ENCODE results near the gene WDR88.
"Not testable (repeated sequence)": the region's sequence is repeated elsewhere in the genome, so short reads cannot be mapped to it uniquely, and the experiment has no call there.

WDR88 gene

GRCh38 chr19:33147538-33147937 is 15.6 kb downstream of the WDR88 start:
- Mint-ChIP-seq H3K27ac (no peak overlapping the region), H3K36me3 (ENCODE audit: low read depth) (no peaks in the 10 kb centered on the region), H3K4me3 (no peak overlapping the region), H3K4me1 (ENCODE audit: low read depth) (peaks cover 4% of the 10 kb centered on the region), H3K27me3 (ENCODE audit: low read depth) (peaks cover 3% of the 10 kb centered on the region), H3K9me3 (no peaks in the 10 kb centered on the region)

- H3K9me3 Mint-ChIP-seq: no peaks in the 10 kb centered on the region
- H3K4me1 Mint-ChIP-seq (ENCODE audit: low read depth): no peaks in the 10 kb centered on the region
- H3K36me3 Mint-ChIP-seq (ENCODE audit: low read depth): no peaks in the 10 kb centered on the region
- H3K27me3 Mint-ChIP-seq (ENCODE audit: low read depth): no peaks in the 10 kb centered on the region
- H3K27ac Mint-ChIP-seq: no peak overlapping the region
- no peak overlapping the region for H3K4me3 Mint-ChIP-seq
Measured at GRCh38 chr19:33150852-33151518, 19.1 kb downstream of the WDR88 start.

- no peaks in the 10 kb centered on the region for H3K36me3 Mint-ChIP-seq (ENCODE audit: low read depth)
- no peaks in the 10 kb centered on the region for H3K4me1 Mint-ChIP-seq (ENCODE audit: low read depth)
- no peaks in the 10 kb centered on the region for H3K9me3 Mint-ChIP-seq
- no peak overlapping the region for H3K27ac Mint-ChIP-seq
- no peaks in the 10 kb centered on the region for H3K27me3 Mint-ChIP-seq (ENCODE audit: low read depth)
- H3K4me3 Mint-ChIP-seq: no peak overlapping the region
Measured at GRCh38 chr19:33152176-33152575, 20.3 kb downstream of the WDR88 start.

- H3K27me3 Mint-ChIP-seq (ENCODE audit: low read depth); H3K36me3 Mint-ChIP-seq (ENCODE audit: low read depth); H3K4me3 Mint-ChIP-seq; H3K9me3 Mint-ChIP-seq; H3K27ac Mint-ChIP-seq; H3K4me1 Mint-ChIP-seq (ENCODE audit: low read depth): not testable (repeated sequence)
Measured at GRCh38 chr19:33152625-33153024, 20.7 kb downstream of the WDR88 start.

- H3K27me3 Mint-ChIP-seq (ENCODE audit: low read depth); H3K27ac Mint-ChIP-seq; H3K4me3 Mint-ChIP-seq; H3K36me3 Mint-ChIP-seq (ENCODE audit: low read depth); H3K9me3 Mint-ChIP-seq: not testable (repeated sequence)
- peaks cover 11% of the 10 kb centered on the region for H3K4me1 Mint-ChIP-seq (ENCODE audit: low read depth)
Measured at GRCh38 chr19:33154313-33154712, 22.4 kb downstream of the WDR88 start.

- H3K9me3 Mint-ChIP-seq: no peaks in the 10 kb centered on the region
- peaks cover 24% of the 10 kb centered on the region for H3K4me1 Mint-ChIP-seq (ENCODE audit: low read depth)
- no peak overlapping the region for H3K27ac Mint-ChIP-seq
- H3K27me3 Mint-ChIP-seq (ENCODE audit: low read depth): no peaks in the 10 kb centered on the region
- H3K36me3 Mint-ChIP-seq (ENCODE audit: low read depth): no peaks in the 10 kb centered on the region
- no peak overlapping the region for H3K4me3 Mint-ChIP-seq
Measured at GRCh38 chr19:33156334-33156733, 24.4 kb downstream of the WDR88 start.

- peak overlapping the region; percentile 32 for H3K27ac Mint-ChIP-seq
- H3K4me3 Mint-ChIP-seq: no peak overlapping the region
- H3K9me3 Mint-ChIP-seq: no peaks in the 10 kb centered on the region
- no peaks in the 10 kb centered on the region for H3K36me3 Mint-ChIP-seq (ENCODE audit: low read depth)
- no peaks in the 10 kb centered on the region for H3K27me3 Mint-ChIP-seq (ENCODE audit: low read depth)
- peaks cover 28% of the 10 kb centered on the region for H3K4me1 Mint-ChIP-seq (ENCODE audit: low read depth)
Measured at GRCh38 chr19:33157906-33158305, 26.0 kb downstream of the WDR88 start.

- Mint-ChIP-seq H3K4me3 (no peak overlapping the region), H3K9me3 (no peaks in the 10 kb centered on the region), H3K27me3 (ENCODE audit: low read depth) (no peaks in the 10 kb centered on the region), H3K27ac (peak overlapping the region; percentile 32), H3K36me3 (ENCODE audit: low read depth) (no peaks in the 10 kb centered on the region), H3K4me1 (ENCODE audit: low read depth) (peaks cover 28% of the 10 kb centered on the region)
Measured at GRCh38 chr19:33158365-33158764, 26.5 kb downstream of the WDR88 start.

GRCh38 chr19:33159149-33159548 is 27.2 kb downstream of the WDR88 start:
- no peaks in the 10 kb centered on the region for H3K36me3 Mint-ChIP-seq (ENCODE audit: low read depth)
- H3K27me3 Mint-ChIP-seq (ENCODE audit: low read depth): no peaks in the 10 kb centered on the region
- H3K4me1 Mint-ChIP-seq (ENCODE audit: low read depth): peaks cover 28% of the 10 kb centered on the region
- no peaks in the 10 kb centered on the region for H3K9me3 Mint-ChIP-seq
- no peak overlapping the region for H3K27ac Mint-ChIP-seq
- H3K4me3 Mint-ChIP-seq: no peak overlapping the region

- no peaks in the 10 kb centered on the region for H3K36me3 Mint-ChIP-seq (ENCODE audit: low read depth)
- no peaks in the 10 kb centered on the region for H3K27me3 Mint-ChIP-seq (ENCODE audit: low read depth)
- no peak overlapping the region for H3K4me3 Mint-ChIP-seq
- H3K4me1 Mint-ChIP-seq (ENCODE audit: low read depth): peaks cover 28% of the 10 kb centered on the region
- H3K9me3 Mint-ChIP-seq: no peaks in the 10 kb centered on the region
- H3K27ac Mint-ChIP-seq: peak overlapping the region; percentile 16
Measured at GRCh38 chr19:33159893-33160292, 28.0 kb downstream of the WDR88 start.

GRCh38 chr19:33161201-33161600 is 29.3 kb downstream of the WDR88 start:
- Mint-ChIP-seq H3K4me1 (ENCODE audit: low read depth) (peaks cover 28% of the 10 kb centered on the region), H3K27me3 (ENCODE audit: low read depth) (no peaks in the 10 kb centered on the region), H3K9me3 (no peaks in the 10 kb centered on the region), H3K27ac (peak overlapping the region; percentile 63), H3K4me3 (no peak overlapping the region), H3K36me3 (ENCODE audit: low read depth) (no peaks in the 10 kb centered on the region)

- peaks cover 22% of the 10 kb centered on the region for H3K4me1 Mint-ChIP-seq (ENCODE audit: low read depth)
- no peak overlapping the region for H3K27ac Mint-ChIP-seq
- H3K9me3 Mint-ChIP-seq: peaks cover 11% of the 10 kb centered on the region
- no peak overlapping the region for H3K4me3 Mint-ChIP-seq
- H3K27me3 Mint-ChIP-seq (ENCODE audit: low read depth): peaks cover 1% of the 10 kb centered on the region
- peaks cover 4% of the 10 kb centered on the region for H3K36me3 Mint-ChIP-seq (ENCODE audit: low read depth)
Measured at GRCh38 chr19:33163481-33163880, 31.6 kb downstream of the WDR88 start.

GRCh38 chr19:33166037-33166436 is 34.1 kb downstream of the WDR88 start:
- H3K4me3 Mint-ChIP-seq; H3K36me3 Mint-ChIP-seq (ENCODE audit: low read depth); H3K27ac Mint-ChIP-seq; H3K27me3 Mint-ChIP-seq (ENCODE audit: low read depth): not testable (repeated sequence)
- peaks cover 18% of the 10 kb centered on the region for H3K9me3 Mint-ChIP-seq
- peaks cover 12% of the 10 kb centered on the region for H3K4me1 Mint-ChIP-seq (ENCODE audit: low read depth)

GRCh38 chr19:33167438-33167837 is 35.5 kb downstream of the WDR88 start:
- peaks cover 18% of the 10 kb centered on the region for H3K9me3 Mint-ChIP-seq
- H3K27ac Mint-ChIP-seq: no peak overlapping the region
- peaks cover 5% of the 10 kb centered on the region for H3K4me1 Mint-ChIP-seq (ENCODE audit: low read depth)
- H3K27me3 Mint-ChIP-seq (ENCODE audit: low read depth): peaks cover 7% of the 10 kb centered on the region
- peaks cover 6% of the 10 kb centered on the region for H3K36me3 Mint-ChIP-seq (ENCODE audit: low read depth)
- no peak overlapping the region for H3K4me3 Mint-ChIP-seq

GRCh38 chr19:33168528-33168927 is 36.6 kb downstream of the WDR88 start:
- Mint-ChIP-seq H3K27ac (no peak overlapping the region), H3K9me3 (peaks cover 18% of the 10 kb centered on the region), H3K4me3 (no peak overlapping the region), H3K27me3 (ENCODE audit: low read depth) (peaks cover 7% of the 10 kb centered on the region), H3K36me3 (ENCODE audit: low read depth) (peaks cover 7% of the 10 kb centered on the region), H3K4me1 (ENCODE audit: low read depth) (peaks cover 7% of the 10 kb centered on the region)
